Suppressor macrophage (primary cell): ENCODE measurements around the gene ZACN.
"Not testable (repeated sequence)": the region's sequence is repeated elsewhere in the genome, so short reads cannot be mapped to it uniquely, and the experiment has no call there.

Source experiments
- DNase-seq, 4 experiments: peaks; one replicate each; pipeline ENCODE4 v3.0.0-alpha.2; 2020 to 2022
- total RNA-seq, 17 experiments: gene quantifications; one replicate each; lab custom pipeline; 2026; ENCODE audit warnings: mixed read lengths in 6 of 17, inconsistent platforms in 3 of 17; lab: John Stamatoyannopoulos, UW

The ZACN gene
- 0 to 1.9 (median 0.05) reads per million in 17 experiments for total RNA-seq

GRCh38 chr17:76078860-76079534 lies at the start of gene ZACN:
Gene ZACN, plus strand, starts transcription at chr17:76079182. Its CDS starts 83 bp downstream, at chr17:76079265.
- no peak for DNase-seq

- no peak for DNase-seq
Measured at GRCh38 chr17:76032073-76032779, 46.8 kb upstream of the ZACN start.

GRCh38 chr17:76032780-76033108 lies 46.2 kb upstream of the ZACN start:
- no peak for DNase-seq

- DNase-seq: no peak
Measured at GRCh38 chr17:76033139-76033538, 45.8 kb upstream of the ZACN start.

- DNase-seq: no peak
Measured at GRCh38 chr17:76034428-76035350, 44.3 kb upstream of the ZACN start.

GRCh38 chr17:76036497-76037261 lies 42.3 kb upstream of the ZACN start:
- no peak for DNase-seq

- DNase-seq: no peak
Measured at GRCh38 chr17:76038050-76038449, 40.9 kb upstream of the ZACN start.

GRCh38 chr17:76039121-76039520 lies 39.9 kb upstream of the ZACN start:
- no peak for DNase-seq

- DNase-seq: no peak
Measured at GRCh38 chr17:76040376-76040775, 38.6 kb upstream of the ZACN start.

- DNase-seq: not testable (repeated sequence)
Measured at GRCh38 chr17:76042868-76043267, 36.1 kb upstream of the ZACN start.

- DNase-seq: not testable (repeated sequence)
Measured at GRCh38 chr17:76044475-76045007, 34.4 kb upstream of the ZACN start.

GRCh38 chr17:76046064-76046463 lies 32.9 kb upstream of the ZACN start:
- DNase-seq: no peak

- DNase-seq: peak in 2 of 4 experiments; percentile 29 to 40
Measured at GRCh38 chr17:76048025-76048605, 30.9 kb upstream of the ZACN start.

GRCh38 chr17:76048711-76049110 lies 30.3 kb upstream of the ZACN start:
- DNase-seq: no peak

GRCh38 chr17:76049239-76049638 lies 29.7 kb upstream of the ZACN start:
- no peak for DNase-seq

- peak in 2 of 4 experiments; percentile 31 to 48 for DNase-seq
Measured at GRCh38 chr17:76049836-76050537, 29.0 kb upstream of the ZACN start.

- no peak for DNase-seq
Measured at GRCh38 chr17:76050538-76051467, 28.2 kb upstream of the ZACN start.

GRCh38 chr17:76051561-76051960 lies 27.4 kb upstream of the ZACN start:
- no peak for DNase-seq

GRCh38 chr17:76053246-76054111 lies 25.5 kb upstream of the ZACN start:
- DNase-seq: peak; percentile 31 to 55 (median 42)
